Measurements from ENCODE around the gene PROX2. TPM values are rescaled to one million over a fixed set of nuclear protein-coding genes. Genes with fewer than 3 reads are reported as not detected.

PROX2 gene
- total RNA-seq, 1 donor from 2014 or later, result not detected

DNA sequence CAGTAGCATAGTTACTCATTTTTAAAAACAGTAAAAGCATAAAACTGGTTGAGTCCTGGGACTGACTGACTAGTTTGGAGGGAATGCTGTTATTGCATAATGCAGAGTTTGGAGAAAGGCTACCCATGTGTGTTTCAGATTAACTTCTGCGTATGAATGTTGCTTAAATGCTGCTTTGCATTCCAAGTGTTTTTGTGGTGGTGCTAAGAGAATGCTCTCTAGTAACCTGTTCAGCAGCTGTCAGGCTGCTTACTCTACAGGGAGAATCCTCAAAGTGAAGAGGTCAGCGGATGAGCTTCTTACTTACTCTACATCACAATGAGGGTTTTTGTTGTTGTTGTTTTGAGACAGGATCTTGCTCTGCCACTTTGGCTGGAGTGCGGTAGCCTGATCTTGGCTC, 10.1 kb upstream of the PROX2 start:
- Mint-ChIP-seq H3K9me3 (no peaks in the 10 kb centered on the region), H3K27me3 (no peaks in the 10 kb centered on the region), H3K4me1 (ENCODE audit: unreplicated experiment) (peaks cover 44% of the 10 kb centered on the region), H3K36me3 (peaks cover 14% of the 10 kb centered on the region), H3K27ac (peak overlapping the region; percentile 56), H3K4me3 (peak overlapping the region; percentile 18)
- DNase-seq (ENCODE audit: extremely low spot score, unreplicated experiment), result no peak
- TF ChIP-seq, protein P1, sequence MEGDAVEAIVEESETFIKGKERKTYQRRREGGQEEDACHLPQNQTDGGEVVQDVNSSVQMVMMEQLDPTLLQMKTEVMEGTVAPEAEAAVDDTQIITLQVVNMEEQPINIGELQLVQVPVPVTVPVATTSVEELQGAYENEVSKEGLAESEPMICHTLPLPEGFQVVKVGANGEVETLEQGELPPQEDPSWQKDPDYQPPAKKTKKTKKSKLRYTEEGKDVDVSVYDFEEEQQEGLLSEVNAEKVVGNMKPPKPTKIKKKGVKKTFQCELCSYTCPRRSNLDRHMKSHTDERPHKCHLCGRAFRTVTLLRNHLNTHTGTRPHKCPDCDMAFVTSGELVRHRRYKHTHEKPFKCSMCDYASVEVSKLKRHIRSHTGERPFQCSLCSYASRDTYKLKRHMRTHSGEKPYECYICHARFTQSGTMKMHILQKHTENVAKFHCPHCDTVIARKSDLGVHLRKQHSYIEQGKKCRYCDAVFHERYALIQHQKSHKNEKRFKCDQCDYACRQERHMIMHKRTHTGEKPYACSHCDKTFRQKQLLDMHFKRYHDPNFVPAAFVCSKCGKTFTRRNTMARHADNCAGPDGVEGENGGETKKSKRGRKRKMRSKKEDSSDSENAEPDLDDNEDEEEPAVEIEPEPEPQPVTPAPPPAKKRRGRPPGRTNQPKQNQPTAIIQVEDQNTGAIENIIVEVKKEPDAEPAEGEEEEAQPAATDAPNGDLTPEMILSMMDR (conservative IDR thresholded peaks at IDR 0.05), result no peak

DNA sequence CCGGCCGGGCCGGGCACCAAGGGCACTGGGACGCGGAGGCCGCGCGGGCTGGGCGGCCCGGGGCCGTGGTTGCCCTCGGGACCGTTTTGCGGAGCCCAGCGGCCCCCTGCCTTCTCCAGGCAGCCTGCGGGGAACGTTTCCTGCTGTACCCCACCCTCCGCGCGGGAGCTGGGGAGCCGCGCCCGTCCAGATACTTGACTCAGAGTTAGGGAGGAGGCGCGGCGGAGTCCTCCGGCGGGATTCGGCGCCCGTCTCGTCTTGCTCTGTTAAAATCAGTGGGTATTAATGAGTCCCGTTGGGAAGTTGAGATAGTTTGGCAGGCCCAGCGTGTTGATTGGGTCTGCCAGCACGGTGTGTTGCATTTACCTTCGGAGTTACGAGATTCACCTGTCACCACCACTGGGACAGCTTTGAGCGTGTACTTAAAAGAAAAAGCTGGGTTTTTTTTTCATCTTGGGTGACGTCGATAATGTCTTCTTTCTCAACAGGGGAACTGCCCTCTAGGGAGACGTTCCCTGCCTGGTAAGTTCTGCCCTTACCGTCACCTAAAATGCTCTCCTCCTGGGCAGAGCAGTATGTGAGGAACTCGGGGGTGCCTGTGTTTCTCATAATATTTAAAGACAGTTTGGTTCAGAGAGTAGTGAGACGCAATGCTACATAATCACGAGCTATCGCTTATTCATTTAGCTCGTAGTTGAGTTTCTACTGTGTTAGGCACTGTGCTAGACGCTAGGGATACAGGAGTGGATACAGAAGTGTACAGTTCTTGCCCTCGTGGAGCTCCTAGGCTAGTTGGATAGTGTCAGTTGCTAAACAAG, 6.4 kb upstream of the PROX2 start:
- no peaks in the 10 kb centered on the region for H3K27me3 Mint-ChIP-seq
- TF ChIP-seq, protein P1 (conservative IDR thresholded peaks at IDR 0.05), result no peak
- H3K27ac Mint-ChIP-seq, result peak overlapping the region; percentile 99
- peak overlapping the region; percentile 100 for H3K4me3 Mint-ChIP-seq
- DNase-seq (ENCODE audit: extremely low spot score, unreplicated experiment), result no peak
- H3K36me3 Mint-ChIP-seq, result peaks cover 7% of the 10 kb centered on the region
- H3K9me3 Mint-ChIP-seq, result no peaks in the 10 kb centered on the region
- peaks cover 44% of the 10 kb centered on the region for H3K4me1 Mint-ChIP-seq (ENCODE audit: unreplicated experiment)

DNA sequence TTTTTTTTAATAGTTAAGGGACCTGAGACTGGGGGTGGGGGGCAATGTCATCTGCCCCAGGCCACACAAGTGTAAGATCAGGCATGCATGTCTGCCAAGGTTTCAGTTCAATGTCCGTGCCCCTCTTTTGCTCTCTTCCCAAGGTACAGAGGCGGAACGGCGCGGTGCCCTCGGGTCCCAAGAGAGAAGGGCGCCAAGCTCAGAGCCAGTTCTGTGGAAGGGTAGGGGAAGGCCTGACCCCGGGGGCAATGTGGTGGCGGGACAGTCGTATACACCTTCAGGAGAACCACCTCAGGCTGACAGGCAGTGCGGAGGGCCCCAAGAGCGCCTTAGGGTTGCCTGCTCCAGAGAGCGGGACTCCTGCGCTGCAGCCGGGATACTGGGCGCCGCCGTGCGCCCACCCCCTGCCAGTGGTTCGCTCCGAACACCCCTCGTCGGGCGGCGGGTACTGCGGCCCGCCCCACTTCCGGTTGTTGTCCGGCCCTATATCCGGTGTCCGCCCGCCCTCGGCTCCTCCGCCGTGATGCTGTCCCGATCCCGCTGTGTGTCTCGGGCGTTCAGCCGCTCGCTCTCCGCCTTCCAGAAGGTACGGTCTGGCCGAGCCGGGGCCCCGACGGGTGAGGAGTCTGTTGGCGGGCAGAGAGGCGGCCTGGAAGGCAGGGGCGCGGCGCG, 5.6 kb upstream of the PROX2 start, which contains the start of gene DLST:
Gene DLST, plus strand, starts transcription at position 486 of the 672 bp plus-strand sequence. Its CDS starts 38 bp downstream, at position 524.
- Mint-ChIP-seq H3K27ac (peak within 1 kb of the TSS; percentile 99), H3K4me1 (ENCODE audit: unreplicated experiment) (peaks cover 43% of the 10 kb centered on the region), H3K36me3 (peaks cover 7% of the 10 kb centered on the region), H3K9me3 (no peaks in the 10 kb centered on the region), H3K4me3 (peak within 1 kb of the TSS; percentile 100), H3K27me3 (no peaks in the 10 kb centered on the region)
- TF ChIP-seq, protein P1 (conservative IDR thresholded peaks at IDR 0.05), result no peak
- peak; percentile 93 for DNase-seq (ENCODE audit: extremely low spot score, unreplicated experiment)

DNA sequence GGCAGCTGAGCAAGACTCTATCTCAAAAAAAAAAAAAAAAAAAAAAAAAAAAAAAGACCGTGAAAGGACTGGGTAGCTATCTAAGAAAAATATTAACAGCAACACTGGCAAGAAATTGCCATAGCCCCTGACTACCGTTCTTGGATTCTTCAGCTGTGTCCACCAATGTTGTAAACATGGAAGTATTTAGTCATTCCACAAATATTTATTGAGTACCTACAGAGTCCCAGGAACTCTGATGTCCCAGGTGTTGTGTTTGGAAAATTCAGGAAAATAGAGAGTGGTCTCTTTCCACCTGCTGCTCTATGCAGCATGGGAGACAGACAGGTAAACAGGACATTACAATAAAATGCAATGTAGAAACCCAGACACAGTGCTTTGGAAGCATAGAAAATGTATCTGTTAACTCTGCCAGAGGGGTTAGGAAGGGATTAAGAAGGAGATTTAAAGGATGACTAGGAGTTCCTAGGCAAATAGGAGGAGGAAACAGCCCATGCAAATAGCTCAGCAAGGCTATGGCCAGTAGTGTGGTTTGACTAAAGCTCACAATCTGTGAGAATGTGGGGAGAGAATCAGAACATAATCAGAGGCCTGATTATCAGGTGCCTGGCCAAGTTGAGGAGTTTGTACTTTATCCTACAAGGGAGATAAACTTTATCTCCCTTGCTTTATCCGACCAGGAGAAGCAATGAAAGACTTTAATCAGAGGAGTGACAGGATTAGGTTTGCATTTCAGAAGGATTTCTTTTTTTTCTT, 3.7 kb upstream of the PROX2 start:
- peaks cover 25% of the 10 kb centered on the region for H3K4me1 Mint-ChIP-seq (ENCODE audit: unreplicated experiment)
- TF ChIP-seq, protein P1 (conservative IDR thresholded peaks at IDR 0.05), result no peak
- peak overlapping the region; percentile 51 for H3K4me3 Mint-ChIP-seq
- H3K36me3 Mint-ChIP-seq, result peaks cover 5% of the 10 kb centered on the region
- H3K27ac Mint-ChIP-seq, result peak overlapping the region; percentile 26
- peaks cover 3% of the 10 kb centered on the region for H3K27me3 Mint-ChIP-seq
- H3K9me3 Mint-ChIP-seq, result no peaks in the 10 kb centered on the region
- DNase-seq (ENCODE audit: extremely low spot score, unreplicated experiment), result no peak

DNA sequence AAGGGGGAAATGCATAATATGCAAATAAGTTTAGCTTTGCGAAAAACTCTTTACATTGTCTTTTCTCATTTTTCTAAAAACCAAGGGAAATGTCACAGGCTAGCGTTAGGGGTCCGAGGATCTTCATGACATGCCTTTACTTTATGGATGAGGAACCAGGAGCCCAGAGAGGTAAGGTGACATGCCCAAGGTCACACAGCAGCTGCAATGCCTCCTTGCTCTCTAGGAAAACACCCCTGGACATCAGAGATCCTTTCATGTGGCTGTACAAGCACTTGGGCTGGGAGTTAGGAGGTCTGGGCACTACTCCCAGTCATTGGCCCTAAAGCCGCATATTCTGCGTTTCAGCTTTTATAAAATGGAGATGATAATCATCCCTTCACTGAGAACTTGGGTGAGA, 741 bp downstream of the PROX2 start:
- H3K4me3 Mint-ChIP-seq, result no peak overlapping the region
- peaks cover 6% of the 10 kb centered on the region for H3K4me1 Mint-ChIP-seq (ENCODE audit: unreplicated experiment)
- H3K27me3 Mint-ChIP-seq, result peaks cover 3% of the 10 kb centered on the region
- H3K36me3 Mint-ChIP-seq, result no peaks in the 10 kb centered on the region
- DNase-seq (ENCODE audit: extremely low spot score, unreplicated experiment), result no peak
- H3K9me3 Mint-ChIP-seq, result no peaks in the 10 kb centered on the region
- TF ChIP-seq, protein P1 (conservative IDR thresholded peaks at IDR 0.05), result no peak
- no peak overlapping the region for H3K27ac Mint-ChIP-seq

Data from type B pancreatic cell (in vitro differentiated cells).